GM23338 (cell line): ENCODE results near the gene ARHGAP32. TPM values are rescaled to one million over a fixed set of nuclear protein-coding genes. Genes with fewer than 3 reads are reported as not detected.

ENCODE experiments used
- ATAC-seq: fragments of 200-7000 bp; cut with Tn5 transposase; 3 replicates; pipeline ENCODE4 v1.9.1; 2020
- DNase-seq: peaks from one replicate; pipeline ENCODE4 v3.0.0-alpha.2; 2015; ENCODE audit warnings: low spot score
- H2AFZ ChIP-seq: fragments of 200-600 bp; sonication (generic); 2 replicates; pipeline ENCODE4 v1.8.0; 2016; ENCODE audit warnings: antibody characterized with exemption, mild to moderate bottlenecking, moderate library complexity
- H3F3A ChIP-seq: fragments of 200-600 bp; sonication (generic); replicated peaks from 2 replicates; pipeline ENCODE4 v1.8.0; 2017; ENCODE audit warnings: antibody characterized with exemption, mixed run types, low read depth
- H3K27ac ChIP-seq: fragments of 200-600 bp; sonication (generic); 2 replicates; pipeline ENCODE4 v1.6.1; 2016; ENCODE audit warnings: low read depth
- H3K27me3 ChIP-seq: fragments of 200-600 bp; sonication (generic); 2 replicates; pipeline ENCODE4 v1.8.0; 2016; ENCODE audit warnings: mild to moderate bottlenecking, mixed run types, moderate library complexity; ENCODE audit not compliant: insufficient read depth
- H3K36me3 ChIP-seq: fragments of 200-600 bp; sonication (generic); 2 replicates; pipeline ENCODE4 v1.8.0; 2016; ENCODE audit warnings: mild to moderate bottlenecking; ENCODE audit not compliant: insufficient read depth
- H3K4me1 ChIP-seq: fragments of 200-600 bp; sonication (generic); 2 replicates; pipeline ENCODE4 v1.8.0; 2016; ENCODE audit warnings: mild to moderate bottlenecking, moderate library complexity; ENCODE audit not compliant: insufficient read depth
- H3K4me2 ChIP-seq: fragments of 200-600 bp; sonication (generic); 2 replicates; pipeline ENCODE4 v1.7.1; 2017; ENCODE audit warnings: mixed run types
- H3K4me3 ChIP-seq: fragments of 200-600 bp; sonication (generic); 2 replicates; pipeline ENCODE4 v1.6.1; 2016; ENCODE audit warnings: mixed run types
- H3K79me2 ChIP-seq: fragments of 200-600 bp; sonication (generic); replicated peaks from 2 replicates; pipeline ENCODE4 v1.8.0; 2017; ENCODE audit warnings: mild to moderate bottlenecking; ENCODE audit not compliant: insufficient read depth
- H3K9me2 ChIP-seq: fragments of 200-600 bp; sonication (generic); 2 replicates; pipeline ENCODE4 v1.8.0; 2017; ENCODE audit not compliant: insufficient read depth
- H4K20me1 ChIP-seq: fragments of 200-600 bp; sonication (generic); replicated peaks from 2 replicates; pipeline ENCODE4 v1.8.0; 2017; ENCODE audit warnings: mild to moderate bottlenecking; ENCODE audit not compliant: insufficient read depth
- H3K27ac Mint-ChIP-seq: 2 replicates; pipeline ENCODE4 v1.8.0; 2020; ENCODE audit warnings: inconsistent platforms, mild to moderate bottlenecking, moderate library complexity, mixed read lengths
- H3K27me3 Mint-ChIP-seq: 3 replicates; pipeline ENCODE4 v1.8.0; 2022; ENCODE audit warnings: low read depth, mild to moderate bottlenecking, moderate library complexity, mixed read lengths, inconsistent platforms; ENCODE audit not compliant: insufficient read depth, poor library complexity
- H3K36me3 Mint-ChIP-seq: 3 replicates; pipeline ENCODE4 v1.8.0; 2021; ENCODE audit warnings: low read depth, mild to moderate bottlenecking, inconsistent platforms, moderate library complexity, mixed read lengths
- H3K4me1 Mint-ChIP-seq: 3 replicates; pipeline ENCODE4 v1.8.0; 2020; ENCODE audit warnings: mild to moderate bottlenecking, inconsistent platforms, mixed read lengths
- H3K4me3 Mint-ChIP-seq: 3 replicates; pipeline ENCODE4 v1.8.0; 2021; ENCODE audit warnings: moderate library complexity, mild to moderate bottlenecking, inconsistent platforms, mixed read lengths
- H3K9me3 Mint-ChIP-seq: 3 replicates; pipeline ENCODE4 v1.8.0; 2020; ENCODE audit warnings: moderate library complexity, mild to moderate bottlenecking, inconsistent platforms, mixed read lengths
- CREB1 ChIP-seq: fragments of 250-450 bp; sonication (Bioruptor Pico); IDR thresholded peaks from 2 replicates; pipeline ENCODE4 v1.5.0; 2020; ENCODE audit warnings: low read depth, mild to moderate bottlenecking, moderate library complexity
- CTCF ChIP-seq, 2 experiments: fragments of 200-600 bp in 1 of 2; sonication (generic) in 1 of 2; conservative IDR thresholded peaks; 2 replicates each; pipeline versions ENCODE4 v1.5.1 to v1.6.1; 2016 to 2017; ENCODE audit warnings: antibody characterized with exemption in 2 of 2, low read depth in 2 of 2, mild to moderate bottlenecking in 2 of 2, moderate library complexity in 1 of 2
- EZH2 ChIP-seq: fragments of 200-600 bp; sonication (generic); IDR thresholded peaks from one replicate; pipeline ENCODE4 v1.8.0; 2017; ENCODE audit warnings: antibody characterized with exemption, mild to moderate bottlenecking, low read depth; ENCODE audit not compliant: unreplicated experiment
- EZH2phosphoT487 ChIP-seq: fragments of 200-600 bp; sonication (generic); IDR thresholded peaks from one replicate; pipeline ENCODE4 v1.8.1; 2018; ENCODE audit warnings: antibody characterized with exemption; ENCODE audit not compliant: unreplicated experiment
- JUNB ChIP-seq: IDR thresholded peaks from one replicate; pipeline ENCODE4 v1.6.1; 2016; ENCODE audit warnings: antibody characterized with exemption; ENCODE audit not compliant: unreplicated experiment
- POLR2AphosphoS5 ChIP-seq: IDR thresholded peaks from 2 replicates; pipeline ENCODE4 v1.6.1; 2016; ENCODE audit warnings: antibody characterized with exemption, low read depth
- STAT1 ChIP-seq: IDR thresholded peaks from one replicate; pipeline ENCODE4 v1.6.1; 2016; ENCODE audit warnings: antibody characterized with exemption; ENCODE audit not compliant: unreplicated experiment
- ZNF462 ChIP-seq: fragments of 250-450 bp; sonication (Bioruptor Pico); IDR thresholded peaks from 2 replicates; pipeline ENCODE4 v1.5.0; 2020; ENCODE audit warnings: mild to moderate bottlenecking, moderate library complexity
- polyA plus RNA-seq: library from polyadenylated mRNA; unstranded; fragments of >200 nt; fragmentation: Nextera tagmentation; extraction: Ambion mirVana; gene quantifications from 2 replicates; pipeline ENCODE4 v1.2.1, GENCODE V29; 2016
- total RNA-seq: library from RNA; depleted of rRNA; stranded (reverse); fragments of >200 nt; shearing (Covaris generic); gene quantifications from 2 replicates; pipeline ENCODE4 v1.2.3, GENCODE V29; 2014

ARHGAP32 gene
- total and polyA plus RNA-seq, 2 experiments from 2014 or later, result 3.9 to 17.2 TPM

DNA sequence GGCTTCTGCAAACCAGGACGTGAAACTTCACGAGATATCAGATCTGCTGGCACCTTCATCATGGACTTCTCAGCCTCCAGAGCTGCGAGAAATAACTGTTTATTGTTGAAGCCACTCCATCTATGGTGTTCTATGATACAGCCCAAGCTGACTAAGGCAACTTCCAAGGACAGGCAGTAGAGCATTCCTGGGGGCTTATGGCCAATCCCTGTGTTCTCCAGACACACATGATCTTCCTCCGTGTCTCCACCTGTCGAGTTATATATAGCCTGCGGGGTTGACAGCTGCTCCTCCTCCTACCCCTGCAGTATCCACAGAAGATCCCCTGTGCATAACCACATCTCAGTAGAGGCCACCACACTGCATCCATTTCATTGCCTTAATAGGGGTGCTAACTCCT, 260.5 kb downstream of the ARHGAP32 start (continued):
- TF ChIP-seq ZNF462 (CRISPR knock-in tag), result no peak
- no peak for TF ChIP-seq POLR2AphosphoS5
- TF ChIP-seq STAT1, result no peak
- TF ChIP-seq EZH2, result no peak
- no peak for TF ChIP-seq EZH2phosphoT487
- TF ChIP-seq CTCF (conservative IDR thresholded peaks at IDR 0.05; ENCODE audit: low read depth in 2 of 2), result no peak

DNA sequence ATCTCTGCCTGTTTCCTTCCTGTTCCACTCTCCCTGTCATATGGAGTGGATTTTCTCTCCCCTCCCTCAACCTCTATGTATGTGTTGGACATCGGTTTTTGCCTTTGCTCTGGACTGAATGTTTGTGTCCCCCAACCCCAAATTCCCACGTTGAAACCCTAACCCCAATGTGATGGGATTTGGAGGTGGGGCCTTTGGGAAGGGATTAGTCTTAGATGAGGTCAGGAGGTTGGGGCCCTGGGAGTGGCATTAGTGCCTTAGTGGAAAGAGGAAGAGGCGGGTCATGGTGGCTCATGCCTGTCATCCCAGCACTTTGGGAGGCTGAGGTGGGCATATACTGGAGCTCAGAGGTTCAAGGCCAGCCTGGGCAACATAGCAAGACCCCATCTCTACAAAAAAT, 261.1 kb downstream of the ARHGAP32 start:
- ATAC-seq (no peak), DNase-seq (no peak)
- H3K4me3 Mint-ChIP-seq, result no peak overlapping the region
- H3K36me3 Mint-ChIP-seq, result no peaks in the 10 kb centered on the region
- no peaks in the 10 kb centered on the region; the same call in 2 of the 3 replicates for H3K9me3 Mint-ChIP-seq
- Histone ChIP-seq H3K27me3 (peaks cover 38% of the 10 kb centered on the region; the same call in 1 of the 2 replicates), H2AFZ (no peak overlapping the region), H3K9me2 (no peaks in the 10 kb centered on the region), H3K4me1 (peaks cover 35% of the 10 kb centered on the region), H3F3A (no peaks in the 10 kb centered on the region), H3K79me2 (no peaks in the 10 kb centered on the region), H3K27ac (no peak overlapping the region), H4K20me1 (no peaks in the 10 kb centered on the region), H3K36me3 (no peaks in the 10 kb centered on the region), H3K4me2 (no peak overlapping the region), H3K4me3 (no peak overlapping the region)
- H3K27ac Mint-ChIP-seq, result no peak overlapping the region
- TF ChIP-seq JUNB, result no peak
- no peak for TF ChIP-seq EZH2
- no peak for TF ChIP-seq CREB1 (CRISPR knock-in tag)
- H3K27me3 Mint-ChIP-seq, result peaks cover 41% of the 10 kb centered on the region
- H3K4me1 Mint-ChIP-seq, result peaks cover 41% of the 10 kb centered on the region
